ENCODE data around the gene ACYP2.

ACYP2 gene

DNA sequence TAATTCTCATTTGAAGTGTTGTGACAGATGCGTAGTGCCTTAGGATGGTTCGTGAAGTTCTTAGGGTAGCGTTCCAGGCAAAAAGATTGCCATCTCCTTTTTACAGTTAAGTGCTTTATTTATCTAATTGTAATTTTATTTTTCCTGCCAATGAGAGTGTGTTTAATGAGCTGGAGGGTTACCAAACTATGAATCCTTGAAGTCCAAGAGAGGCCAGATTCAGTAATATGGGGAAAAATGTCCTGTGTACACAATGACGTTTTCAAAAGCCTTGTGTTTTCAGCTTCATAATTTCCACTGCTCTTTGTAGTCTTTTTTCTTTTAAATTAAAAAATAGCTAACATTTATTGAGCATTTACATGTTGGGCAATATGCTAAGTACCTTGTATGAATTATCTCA lies 23.8 kb downstream of the ACYP2 start:
- Histone ChIP-seq H3K9me3 (no peaks in the 10 kb centered on the region), H3K36me3 (no peaks in the 10 kb centered on the region), H3K4me3 (ENCODE audit: low read depth, low read length) (no peak overlapping the region), H3K27me3 (no peaks in the 10 kb centered on the region), H3K4me1 (no peaks in the 10 kb centered on the region)
- no peak for DNase-seq
- TF ChIP-seq, protein P1, sequence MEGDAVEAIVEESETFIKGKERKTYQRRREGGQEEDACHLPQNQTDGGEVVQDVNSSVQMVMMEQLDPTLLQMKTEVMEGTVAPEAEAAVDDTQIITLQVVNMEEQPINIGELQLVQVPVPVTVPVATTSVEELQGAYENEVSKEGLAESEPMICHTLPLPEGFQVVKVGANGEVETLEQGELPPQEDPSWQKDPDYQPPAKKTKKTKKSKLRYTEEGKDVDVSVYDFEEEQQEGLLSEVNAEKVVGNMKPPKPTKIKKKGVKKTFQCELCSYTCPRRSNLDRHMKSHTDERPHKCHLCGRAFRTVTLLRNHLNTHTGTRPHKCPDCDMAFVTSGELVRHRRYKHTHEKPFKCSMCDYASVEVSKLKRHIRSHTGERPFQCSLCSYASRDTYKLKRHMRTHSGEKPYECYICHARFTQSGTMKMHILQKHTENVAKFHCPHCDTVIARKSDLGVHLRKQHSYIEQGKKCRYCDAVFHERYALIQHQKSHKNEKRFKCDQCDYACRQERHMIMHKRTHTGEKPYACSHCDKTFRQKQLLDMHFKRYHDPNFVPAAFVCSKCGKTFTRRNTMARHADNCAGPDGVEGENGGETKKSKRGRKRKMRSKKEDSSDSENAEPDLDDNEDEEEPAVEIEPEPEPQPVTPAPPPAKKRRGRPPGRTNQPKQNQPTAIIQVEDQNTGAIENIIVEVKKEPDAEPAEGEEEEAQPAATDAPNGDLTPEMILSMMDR (IDR thresholded peaks at IDR 0.05; ENCODE audit: low read depth, low read length), result no peak

DNA sequence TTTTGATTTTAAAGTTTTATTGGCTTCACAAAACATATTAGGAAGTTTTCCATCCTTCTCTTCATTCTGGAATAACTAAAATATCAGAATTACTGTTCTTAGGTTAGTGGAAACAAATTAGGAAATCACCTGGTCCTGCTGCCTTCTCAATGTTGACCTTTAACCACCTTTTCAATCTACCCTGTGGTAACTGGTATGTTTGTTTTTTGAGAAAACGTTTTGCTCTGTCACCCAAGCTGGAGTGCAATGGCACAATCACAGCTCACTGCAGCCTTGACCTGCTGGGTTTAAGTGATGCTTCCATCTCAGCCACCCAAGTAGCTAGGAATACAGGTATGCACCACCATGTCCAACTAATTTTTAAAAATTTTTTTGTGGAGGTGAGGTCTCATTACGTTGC lies 28.4 kb downstream of the ACYP2 start:
- no peaks in the 10 kb centered on the region for H3K36me3 ChIP-seq
- no peaks in the 10 kb centered on the region for H3K27me3 ChIP-seq
- H3K4me1 ChIP-seq, result no peaks in the 10 kb centered on the region
- TF ChIP-seq, protein P1 (IDR thresholded peaks at IDR 0.05; ENCODE audit: low read depth, low read length), result no peak
- DNase-seq, result no peak
- H3K9me3 ChIP-seq, result no peaks in the 10 kb centered on the region
- no peak overlapping the region for H3K4me3 ChIP-seq (ENCODE audit: low read depth, low read length)

DNA sequence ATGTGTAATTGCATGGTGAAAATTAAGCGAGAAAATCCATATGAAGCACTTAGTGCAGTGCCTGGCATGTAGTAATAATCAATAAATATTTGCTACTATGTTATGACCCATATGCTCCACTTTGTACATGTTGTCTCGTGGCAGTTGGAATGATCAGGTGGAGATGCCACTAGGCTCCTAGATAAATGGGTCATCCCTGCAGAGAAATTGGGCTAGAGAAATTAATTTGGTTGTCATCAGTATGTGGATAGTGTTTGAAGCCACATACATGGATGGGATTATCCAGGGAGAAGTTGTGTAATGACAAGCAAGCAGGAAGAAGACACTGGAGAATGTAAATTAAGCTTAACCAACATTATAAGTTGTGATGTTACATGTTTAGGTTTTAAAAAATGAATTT lies 33.0 kb downstream of the ACYP2 start:
- H3K4me1 ChIP-seq, result no peaks in the 10 kb centered on the region
- H3K36me3 ChIP-seq, result no peaks in the 10 kb centered on the region
- no peak for DNase-seq
- H3K27me3 ChIP-seq, result no peaks in the 10 kb centered on the region
- H3K4me3 ChIP-seq (ENCODE audit: low read depth, low read length), result no peak overlapping the region
- TF ChIP-seq, protein P1 (IDR thresholded peaks at IDR 0.05; ENCODE audit: low read depth, low read length), result no peak
- no peaks in the 10 kb centered on the region for H3K9me3 ChIP-seq

DNA sequence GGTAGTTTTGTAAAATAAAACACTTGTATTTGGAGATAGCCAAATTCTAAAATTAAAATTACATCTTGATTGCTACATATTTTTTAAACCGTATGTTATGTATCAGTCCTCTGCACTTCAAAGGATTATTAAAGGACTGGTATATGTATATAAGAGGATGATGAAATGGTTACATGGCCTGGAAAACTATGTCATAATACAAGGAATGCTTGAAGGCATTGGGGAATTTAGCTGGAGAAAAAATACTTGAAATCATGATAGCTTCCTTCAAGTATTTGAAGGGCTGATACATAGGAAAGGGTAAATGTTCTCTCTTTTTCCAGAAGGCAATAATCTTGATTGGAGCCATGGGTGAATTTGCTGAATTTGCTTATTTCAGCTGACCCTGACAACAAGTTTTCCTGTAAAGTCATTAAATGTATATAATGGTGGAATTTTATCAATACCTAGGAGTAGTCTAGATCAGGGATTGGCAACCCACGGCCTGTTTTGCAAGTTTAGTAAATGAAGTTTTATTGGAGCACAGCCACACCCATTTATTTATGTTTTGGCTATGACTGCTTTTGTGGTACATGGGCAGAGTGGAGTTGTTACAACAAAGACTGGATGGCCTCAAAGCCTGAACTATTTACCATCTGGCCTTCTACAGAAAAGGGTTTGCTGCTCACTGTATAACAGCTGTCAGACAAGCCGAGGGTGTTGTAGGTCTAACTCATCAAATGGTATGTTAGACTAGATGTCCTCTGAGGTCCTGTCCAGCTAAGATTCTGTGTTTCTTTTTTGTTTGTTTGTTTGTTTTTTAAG lies 34.4 kb downstream of the ACYP2 start:
- TF ChIP-seq, protein P1 (IDR thresholded peaks at IDR 0.05; ENCODE audit: low read depth, low read length), result no peak
- Histone ChIP-seq H3K9me3 (no peaks in the 10 kb centered on the region), H3K27me3 (no peaks in the 10 kb centered on the region), H3K4me1 (no peaks in the 10 kb centered on the region), H3K36me3 (no peaks in the 10 kb centered on the region), H3K4me3 (ENCODE audit: low read depth, low read length) (no peak overlapping the region)
- no peak for DNase-seq

DNA sequence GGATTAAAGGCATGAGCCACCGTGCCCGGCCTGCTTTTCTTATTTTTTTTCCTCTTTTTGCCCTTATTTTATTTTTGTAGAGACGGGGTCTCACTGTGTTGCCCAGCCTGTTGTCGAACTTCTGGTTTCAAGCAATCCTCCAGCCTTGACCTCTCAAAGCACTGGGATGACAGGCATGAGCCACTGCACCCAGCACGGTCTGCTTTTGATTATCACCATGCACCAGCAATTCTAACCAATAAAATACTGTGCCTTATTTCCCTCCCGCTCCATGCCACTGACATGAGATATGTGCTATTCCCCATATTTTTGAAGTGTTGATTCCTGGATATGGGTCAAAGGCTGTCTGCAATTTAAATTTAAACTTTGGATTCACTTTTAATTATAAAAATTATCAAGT lies 42.9 kb downstream of the ACYP2 start:
- no peak overlapping the region for H3K4me3 ChIP-seq (ENCODE audit: low read depth, low read length)
- no peaks in the 10 kb centered on the region for H3K27me3 ChIP-seq
- H3K4me1 ChIP-seq, result no peaks in the 10 kb centered on the region
- no peaks in the 10 kb centered on the region for H3K9me3 ChIP-seq
- DNase-seq, result no peak
- TF ChIP-seq, protein P1 (IDR thresholded peaks at IDR 0.05; ENCODE audit: low read depth, low read length), result no peak
- H3K36me3 ChIP-seq, result no peaks in the 10 kb centered on the region

DNA sequence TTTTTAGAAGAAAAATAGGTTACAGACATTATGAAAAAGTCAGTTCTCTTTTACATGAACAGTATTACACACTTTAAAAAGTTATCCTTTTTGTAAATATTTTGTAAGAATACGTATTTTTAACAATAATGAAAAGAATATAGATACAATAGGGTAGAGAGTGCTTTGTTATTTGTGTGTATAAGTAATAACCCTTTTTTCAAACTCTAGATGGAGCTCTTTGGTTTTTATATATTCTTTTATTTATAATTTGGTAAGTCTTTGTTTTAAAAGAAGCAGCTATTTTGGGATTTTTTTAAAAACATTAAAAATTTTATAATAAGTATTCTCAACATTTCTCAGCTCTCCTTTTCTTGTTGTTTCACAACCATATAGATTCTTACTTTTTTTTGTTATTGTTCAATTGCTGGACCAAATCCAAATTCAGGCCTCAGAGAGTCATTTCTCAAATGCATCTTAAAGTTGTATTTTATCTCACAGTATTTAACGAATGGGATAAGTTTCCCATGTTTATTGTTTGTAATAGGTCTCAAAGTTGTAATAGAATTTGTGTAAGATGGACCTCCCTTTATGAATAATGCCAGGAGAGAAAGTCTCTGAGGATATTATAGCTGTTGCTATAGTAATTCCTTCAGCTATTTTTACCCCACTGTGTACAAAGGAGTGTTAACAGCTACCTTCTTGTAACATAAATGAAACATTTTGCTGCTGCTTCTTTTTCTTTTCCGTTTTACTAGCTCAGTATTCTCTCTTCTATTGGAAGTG lies 46.4 kb downstream of the ACYP2 start:
- Histone ChIP-seq H3K27me3 (no peaks in the 10 kb centered on the region), H3K36me3 (no peaks in the 10 kb centered on the region), H3K4me3 (ENCODE audit: low read depth, low read length) (no peak overlapping the region), H3K4me1 (no peaks in the 10 kb centered on the region), H3K9me3 (no peaks in the 10 kb centered on the region)
- TF ChIP-seq, protein P1 (IDR thresholded peaks at IDR 0.05; ENCODE audit: low read depth, low read length), result no peak
- no peak for DNase-seq

Measured in BE2C (cell line).